Esophagus squamous epithelium (tissue), 5 donors: ENCODE results near the gene IRF3. TPM values are rescaled to one million over a fixed set of nuclear protein-coding genes. Genes with fewer than 3 reads are reported as not detected.

Experiments
- DNase-seq: peaks from one replicate; lab custom pipeline; 2025; lab: John Stamatoyannopoulos, UW
- H3K27ac ChIP-seq, 4 donors: fragments of 200-600 bp; sonication (generic); one replicate each; pipeline ENCODE4 v1.5.1; 2016 to 2019; ENCODE audit warnings: mild to moderate bottlenecking in 1 of 4
- H3K27me3 ChIP-seq, 4 donors: fragments of 200-600 bp; sonication (generic); 1 replicate in 3 of 4; 2 replicates in 1 of 4; pipeline versions ENCODE4 v1.5.1 to v1.6.0; 2017 to 2021; ENCODE audit warnings: antibody characterized with exemption in 1 of 4
- H3K36me3 ChIP-seq, 3 donors: fragments of 200-600 bp; sonication (generic); one replicate each; pipeline ENCODE4 v1.5.1; 2016 to 2019
- H3K4me1 ChIP-seq, 3 donors: fragments of 200-600 bp; sonication (generic); one replicate each; pipeline ENCODE4 v1.5.1; 2017 to 2019
- H3K4me3 ChIP-seq, 4 donors: fragments of 200-600 bp; sonication (generic); 1 replicate in 3 of 4; 2 replicates in 1 of 4; pipeline ENCODE4 v1.5.1; 2016 to 2019; ENCODE audit warnings: mild to moderate bottlenecking in 2 of 4, moderate library complexity in 1 of 4
- H3K9me3 ChIP-seq, 3 donors: fragments of 200-600 bp; sonication (generic); one replicate each; pipeline ENCODE4 v1.5.1; 2016 to 2019
- CTCF ChIP-seq, 6 experiments: fragments of 450-650 bp in 4 of 6; fragments of 200-600 bp in 2 of 6; sonication (generic) in 2 of 6; IDR thresholded peaks; one replicate each; pipeline ENCODE4 v1.5.1; 2016 to 2019; ENCODE audit warnings: antibody characterized with exemption in 6 of 6, mild to moderate bottlenecking in 4 of 6, moderate library complexity in 4 of 6
- POLR2A ChIP-seq, 4 donors: fragments of 450-650 bp; IDR thresholded peaks; one replicate each; pipeline ENCODE4 v1.6.1; 2017; ENCODE audit warnings: antibody characterized with exemption in 4 of 4, mild to moderate bottlenecking in 4 of 4, moderate library complexity in 3 of 4
- WGBS, 2 donors: methylation state at CpG; one replicate each; pipeline ENCODE4 v1.1.5; 2018; 5-methylcytosine and 5-hydroxymethylcytosine counted together
- intact Hi-C: fragments of 100-400 bp; cut with DNase I; formaldehyde crosslinking; loops from one replicate; pipeline ENCODE4 v1.15.0; 2022
- total RNA-seq, 4 donors: library from RNA; depleted of rRNA; stranded (reverse); fragments of >200 nt; gene quantifications; one replicate each; pipeline ENCODE4 v1.1.0, GENCODE V29; 2016
- donor health status: DM: yes; HTN: yes; CAD: no.

Gene IRF3
- total RNA-seq, 4 donors from 2014 or later = 33.5 to 69.1 (median 49.4) TPM

- peak; percentile 98 for DNase-seq
- TF ChIP-seq CTCF (IDR thresholded peaks at IDR 0.05) (peak in 1 of 6 experiments; percentile 21), POLR2A (IDR thresholded peaks at IDR 0.05) (peak in 3 of 4 donors; percentile 47 to 97 (median 93))
- Histone ChIP-seq H3K27ac (peak within 1 kb of the TSS; percentile 97 to 98 (median 98)), H3K9me3 (no peaks in the 10 kb centered on the region), H3K36me3 (peaks cover 5 to 26% (median 6%) of the 10 kb centered on the region in 3 donors), H3K27me3 (no peaks in the 10 kb centered on the region), H3K4me1 (peaks cover 28 to 77% (median 39%) of the 10 kb centered on the region in 3 donors), H3K4me3 (peak within 1 kb of the TSS; percentile 82 to 97 (median 95))
- intact Hi-C loops = no loop called here
- WGBS, 2 donors = 0 to 1% methylated on average over 15 to 24 of the region's 87 CpGs
These were observed 23.8 kb downstream of the IRF3 start, which contains the start of gene SCAF1 for GRCh38 chr19:49641688-49642491. Gene SCAF1 (plus strand): TSS chr19:49642209. CDS start chr19:49645027, 2,818 bp downstream.

- Histone ChIP-seq H3K9me3 (no peaks in the 10 kb centered on the region), H3K4me3 (peak within 1 kb of the TSS; percentile 54 to 97 (median 88)), H3K4me1 (peaks cover 38 to 89% (median 52%) of the 10 kb centered on the region in 3 donors), H3K36me3 (peaks cover 0 to 10% (median 0%) of the 10 kb centered on the region in 3 donors), H3K27ac (peak within 1 kb of the TSS; percentile 97 to 98 (median 98)), H3K27me3 (no peaks in the 10 kb centered on the region)
- peak; percentile 99 for DNase-seq
- intact Hi-C loops = no loop called here
- TF ChIP-seq POLR2A (IDR thresholded peaks at IDR 0.05) = peak in 3 of 4 donors; percentile 18 to 92 (median 81)
- TF ChIP-seq CTCF (IDR thresholded peaks at IDR 0.05) = peak in 1 of 6 experiments; percentile 12
- WGBS, 2 donors = 0 to 1% methylated on average over 26 to 36 of the region's 51 CpGs
These were observed 25.4 kb downstream of the IRF3 start, which contains the start of gene RRAS for GRCh38 chr19:49640113-49640898. Gene RRAS (minus strand): TSS chr19:49640143. CDS start chr19:49640098, 45 bp downstream.

- Histone ChIP-seq H3K4me3 (peak overlapping the region; percentile 54 to 95 (median 73)), H3K4me1 (peaks cover 38 to 85% (median 52%) of the 10 kb centered on the region in 3 donors), H3K27ac (peak overlapping the region; percentile 97 to 98 (median 98)), H3K9me3 (no peaks in the 10 kb centered on the region), H3K36me3 (peaks cover 0 to 3% (median 0%) of the 10 kb centered on the region in 3 donors), H3K27me3 (no peaks in the 10 kb centered on the region)
- no peak for DNase-seq
- intact Hi-C loops = no loop called here
- 5 to 6% methylated on average over 10 to 16 of the region's 31 CpGs for WGBS, 2 donors
- TF ChIP-seq POLR2A (IDR thresholded peaks at IDR 0.05) (peak in 1 of 4 donors; percentile 63), CTCF (IDR thresholded peaks at IDR 0.05) (no peak)
These were observed 26.1 kb downstream of the IRF3 start for GRCh38 chr19:49639401-49640112.

- H3K9me3 ChIP-seq = no peaks in the 10 kb centered on the region
- no peaks in the 10 kb centered on the region for H3K27me3 ChIP-seq
- intact Hi-C loops = no loop called here
- H3K4me3 ChIP-seq = peak overlapping the region; percentile 13 to 95 (median 73)
- peak overlapping the region; percentile 97 to 98 (median 98) for H3K27ac ChIP-seq
- H3K4me1 ChIP-seq = peaks cover 33 to 75% (median 43%) of the 10 kb centered on the region in 3 donors
- DNase-seq = no peak
- TF ChIP-seq POLR2A (IDR thresholded peaks at IDR 0.05) (peak in 1 of 4 donors; percentile 47), CTCF (IDR thresholded peaks at IDR 0.05) (no peak)
- WGBS, 2 donors = 7 to 8% methylated on average over 12 to 15 of the region's 19 CpGs
- H3K36me3 ChIP-seq = no peaks in the 10 kb centered on the region
These were observed 27.6 kb downstream of the IRF3 start for GRCh38 chr19:49637821-49638738.
